H1 (cell line): ENCODE measurements around the gene SNRPA1. TPM values are rescaled to one million over a fixed set of nuclear protein-coding genes. Genes with fewer than 3 reads are reported as not detected.

Experiments
- CTCF ChIA-PET: fragments of 300-600 bp; sonication (Branson Sonifier 250); formaldehyde crosslinking; loops from one replicate; lab custom pipeline; 2021; ENCODE audit not compliant: partially characterized antibody; lab: Charles Lee
- POLR2A ChIA-PET: fragments of 300-600 bp; sonication (Branson Sonifier 250); formaldehyde crosslinking; loops from one replicate; lab custom pipeline; 2021; ENCODE audit warnings: inconsistent platforms; ENCODE audit not compliant: partially characterized antibody; lab: Charles Lee
- DNase-seq, 2 experiments: peaks; one replicate each; pipeline versions ENCODE4 v3.0.0 to v3.0.0-alpha.2; 2010 to 2022; ENCODE audit warnings: low spot score in 2 of 2, low read depth in 1 of 2, mixed read lengths in 1 of 2
- FAIRE-seq: peaks from 2 replicates; lab custom pipeline; 2011; peaks lifted over from hg19 to GRCh38; lab: Jason Lieb, UNC
- H2AFZ ChIP-seq: 2 replicates; pipeline ENCODE4 v1.8.1; 2012; ENCODE audit warnings: low read length, inconsistent platforms
- H2AK5ac ChIP-seq: 2 replicates; pipeline ENCODE4 v1.6.1; 2013; ENCODE audit warnings: low read depth, low read length
- H2BK120ac ChIP-seq: replicated peaks from 2 replicates; pipeline ENCODE3; 2013; ENCODE audit warnings: low read depth, low read length, inconsistent platforms
- H2BK12ac ChIP-seq: 2 replicates; pipeline ENCODE4 v1.6.1; 2013; ENCODE audit warnings: low read depth, low read length
- H2BK15ac ChIP-seq: 2 replicates; pipeline ENCODE4 v1.6.1; 2013; ENCODE audit warnings: low read length
- H2BK20ac ChIP-seq: 2 replicates; pipeline ENCODE4 v1.6.1; 2013; ENCODE audit warnings: low read length
- H2BK5ac ChIP-seq: 2 replicates; pipeline ENCODE4 v1.6.1; 2013; ENCODE audit warnings: low read depth, low read length
- H3K14ac ChIP-seq: 2 replicates; pipeline ENCODE4 v1.6.1; 2013; ENCODE audit warnings: inconsistent platforms; ENCODE audit not compliant: insufficient read length
- H3K18ac ChIP-seq: 2 replicates; pipeline ENCODE4 v1.6.1; 2013; ENCODE audit warnings: low read length; ENCODE audit errors: extremely low read depth
- H3K23ac ChIP-seq: 2 replicates; pipeline ENCODE4 v1.6.1; 2013; ENCODE audit warnings: inconsistent platforms; ENCODE audit not compliant: insufficient read length
- H3K23me2 ChIP-seq: 2 replicates; pipeline ENCODE4 v1.6.1; 2013; ENCODE audit warnings: low read depth, low read length
- H3K27ac ChIP-seq: 2 replicates; pipeline ENCODE4 v1.6.1; 2011; ENCODE audit warnings: low read depth, low read length, inconsistent platforms
- H3K27me3 ChIP-seq, 4 experiments: replicated peaks in 1 of 4; 1 replicate in 1 of 4; 2 replicates in 3 of 4; pipeline versions ENCODE4 v1.6.1 to v1.8.1; 2011 to 2013; ENCODE audit warnings: low read length in 3 of 4, mild to moderate bottlenecking in 3 of 4, inconsistent platforms in 2 of 4, mixed read lengths in 2 of 4, moderate library complexity in 1 of 4; ENCODE audit not compliant: control insufficient read depth in 3 of 4, insufficient read depth in 3 of 4; ENCODE audit errors: extremely low read depth in 1 of 4
- H3K36me3 ChIP-seq, 4 experiments: 2 replicates each; pipeline versions ENCODE4 v1.6.1 to v1.8.1; 2011 to 2013; ENCODE audit warnings: mild to moderate bottlenecking in 4 of 4, low read length in 3 of 4, moderate library complexity in 2 of 4, control low read depth in 1 of 4, inconsistent platforms in 1 of 4; ENCODE audit not compliant: insufficient read depth in 4 of 4, control insufficient read depth in 2 of 4
- H3K4ac ChIP-seq: replicated peaks from 2 replicates; pipeline ENCODE3; 2013; ENCODE audit warnings: low read length, low read depth, mixed read lengths, inconsistent platforms; ENCODE audit not compliant: insufficient read length
- H3K4me1 ChIP-seq, 4 experiments: replicated peaks in 1 of 4; 1 replicate in 1 of 4; 2 replicates in 3 of 4; pipeline versions ENCODE4 v1.6.1 to v1.8.1; 2011 to 2013; ENCODE audit warnings: low read length in 3 of 4, inconsistent platforms in 2 of 4, mixed read lengths in 1 of 4; ENCODE audit not compliant: insufficient read depth in 4 of 4, control insufficient read depth in 3 of 4
- H3K4me2 ChIP-seq, 2 experiments: 2 replicates each; pipeline versions ENCODE4 v1.6.1 to v1.8.1; 2011 to 2013; ENCODE audit warnings: low read depth in 2 of 2, low read length in 2 of 2, control low read depth in 1 of 2, inconsistent platforms in 1 of 2, mild to moderate bottlenecking in 1 of 2; ENCODE audit not compliant: insufficient read depth in 1 of 2
- H3K4me3 ChIP-seq, 4 experiments: fragments of 200-600, 300-600 bp in 1 of 4; sonication (generic), shearing (Covaris generic), sonication (Bioruptor Twin) in 1 of 4; 2 replicates each; pipeline versions ENCODE4 v1.5.1 to v1.8.1; 2011 to 2016; ENCODE audit warnings: low read length in 4 of 4, low read depth in 3 of 4, control low read depth in 2 of 4, inconsistent platforms in 2 of 4, mild to moderate bottlenecking in 2 of 4, mixed read lengths in 1 of 4, moderate library complexity in 1 of 4; ENCODE audit not compliant: insufficient read depth in 2 of 4; ENCODE audit errors: extremely low read depth in 1 of 4
- H3K56ac ChIP-seq: replicated peaks from 2 replicates; pipeline ENCODE3; 2013; ENCODE audit warnings: low read depth, mild to moderate bottlenecking, mixed read lengths, low read length, inconsistent platforms; ENCODE audit not compliant: insufficient read length
- H3K79me1 ChIP-seq: 2 replicates; pipeline ENCODE4 v1.6.1; 2013; ENCODE audit warnings: low read depth, low read length, control low read depth
- H3K79me2 ChIP-seq, 2 experiments: 2 replicates each; pipeline versions ENCODE4 v1.6.1 to v1.8.1; 2012 to 2013; ENCODE audit warnings: low read length in 2 of 2, mild to moderate bottlenecking in 2 of 2, inconsistent platforms in 1 of 2; ENCODE audit not compliant: insufficient read depth in 2 of 2, control insufficient read depth in 1 of 2
- H3K9ac ChIP-seq, 4 experiments: replicated peaks in 1 of 4; 1 replicate in 1 of 4; 2 replicates in 3 of 4; pipeline versions ENCODE4 v1.6.1 to v1.8.1; 2011 to 2013; ENCODE audit warnings: low read depth in 3 of 4, low read length in 3 of 4, control low read depth in 2 of 4, mild to moderate bottlenecking in 2 of 4, moderate library complexity in 2 of 4, inconsistent platforms in 1 of 4; ENCODE audit errors: extremely low read depth in 1 of 4
- H3K9me3 ChIP-seq, 2 experiments: 2 replicates each; pipeline versions ENCODE4 v1.6.1 to v1.8.1; 2012 to 2013; ENCODE audit warnings: mild to moderate bottlenecking in 2 of 2, moderate library complexity in 2 of 2, control low read depth in 1 of 2, inconsistent platforms in 1 of 2, low read depth in 1 of 2, low read length in 1 of 2, mixed read lengths in 1 of 2; ENCODE audit not compliant: insufficient read depth in 2 of 2
- H4K20me1 ChIP-seq, 2 experiments: replicated peaks in 1 of 2; 2 replicates each; pipeline versions ENCODE3 to v1.8.1; 2011 to 2013; ENCODE audit warnings: inconsistent platforms in 2 of 2, low read length in 2 of 2, mild to moderate bottlenecking in 1 of 2; ENCODE audit not compliant: insufficient read depth in 2 of 2, control insufficient read depth in 1 of 2
- H4K5ac ChIP-seq: 2 replicates; pipeline ENCODE4 v1.6.1; 2013; ENCODE audit warnings: low read length, low read depth, mixed read lengths, inconsistent platforms; ENCODE audit not compliant: insufficient read length
- H4K8ac ChIP-seq: 2 replicates; pipeline ENCODE4 v1.8.0; 2013; ENCODE audit warnings: mild to moderate bottlenecking, moderate library complexity, low read length, inconsistent platforms; ENCODE audit not compliant: insufficient read depth; ENCODE audit errors: extremely low read depth
- H4K91ac ChIP-seq: replicated peaks from 2 replicates; pipeline ENCODE3; 2013; ENCODE audit warnings: low read length, mixed read lengths, inconsistent platforms; ENCODE audit not compliant: insufficient read length
- ASH2L ChIP-seq: fragments of 200-600, 300-600 bp; sonication (generic); IDR thresholded peaks from one replicate; pipeline ENCODE4 v1.7.1; 2017; ENCODE audit warnings: low read length
- CTCF ChIP-seq, 3 experiments: IDR thresholded peaks; 1 replicate in 2 of 3; 2 replicates in 1 of 3; pipeline versions ENCODE4 v1.5.1 to v1.6.1; 2011; ENCODE audit warnings: low read length in 3 of 3, mild to moderate bottlenecking in 3 of 3, inconsistent platforms in 2 of 3, low read depth in 1 of 3, moderate library complexity in 1 of 3; ENCODE audit not compliant: insufficient read depth in 1 of 3; ENCODE audit errors: control extremely low read depth in 1 of 3
- EZH2 ChIP-seq: fragments of 200-600 bp; sonication (generic); IDR thresholded peaks from 2 replicates; pipeline ENCODE4 v1.7.1; 2012; ENCODE audit warnings: low read depth, mild to moderate bottlenecking, moderate library complexity, low read length, inconsistent platforms; ENCODE audit not compliant: severe bottlenecking
- GTF2F1 ChIP-seq: IDR thresholded peaks from 2 replicates; pipeline ENCODE4 v1.6.1; 2012; ENCODE audit warnings: low read depth, low read length, improper control_type of control experiment, borderline replicate concordance
- NANOG ChIP-seq: IDR thresholded peaks from 2 replicates; pipeline ENCODE4 v1.6.1; 2011; ENCODE audit warnings: low read length, low read depth, mild to moderate bottlenecking, inconsistent platforms; ENCODE audit not compliant: insufficient read depth, poor library complexity, severe bottlenecking
- PHF8 ChIP-seq: fragments of 200-600 bp; sonication (generic); conservative IDR thresholded peaks from 2 replicates; pipeline ENCODE4 v1.7.1; 2012; ENCODE audit warnings: low read depth, mild to moderate bottlenecking, inconsistent platforms, low read length, moderate library complexity
- SP1 ChIP-seq: IDR thresholded peaks from 2 replicates; pipeline ENCODE4 v1.6.1; 2011; ENCODE audit warnings: low read depth, low read length
- TBP ChIP-seq: IDR thresholded peaks from 2 replicates; pipeline ENCODE4 v1.6.1; 2011; ENCODE audit warnings: low read depth, low read length, improper control_type of control experiment
- TCF12 ChIP-seq: IDR thresholded peaks from 2 replicates; pipeline ENCODE4 v1.6.1; 2011; ENCODE audit warnings: low read depth, mild to moderate bottlenecking, low read length
- WGBS, 2 experiments: shearing (Covaris generic) in 1 of 2; methylation state at CpG; one replicate each; pipeline versions ENCODE4 v1.1.6 to v1.1.7; 2013 to 2015; ENCODE audit warnings: low lambda C conversion rate in 2 of 2, mixed read lengths in 2 of 2, inconsistent platforms in 1 of 2, low coverage in 1 of 2, missing lambda C conversion rate in 1 of 2; ENCODE audit not compliant: insufficient replicate concordance in 2 of 2, insufficient coverage in 1 of 2, insufficient read length in 1 of 2; ENCODE audit errors: extremely low coverage in 1 of 2, missing lambda C conversion rate in 1 of 2; 5-methylcytosine and 5-hydroxymethylcytosine counted together
- polyA plus RNA-seq, 7 experiments: library from polyadenylated mRNA; depleted of rRNA in 3 of 7; stranded (reverse) in 5 of 7; unstranded in 2 of 7; fragments of >200 nt in 5 of 7; fragments of 200-250 nt in 2 of 7; gene quantifications; 1 replicate in 5 of 7; 2 replicates in 1 of 7; 4 replicates in 1 of 7; pipeline versions ENCODE4 v1.2.1 to v1.2.3, GENCODE V29; 2011 to 2013; ENCODE audit warnings: missing spikeins in 2 of 7, mixed read lengths in 2 of 7
- total RNA-seq: library from RNA; stranded (reverse); fragmentation: NEBNext Ultra II Directional; extraction: Animal tissue kit (Norgen Biotek cat#: 25700); gene quantifications from 2 replicates; pipeline ENCODE4 v1.2.1, GENCODE V29; 2021

Gene SNRPA1
- total and polyA plus RNA-seq, 2 of the 8 experiments (the other 6 are each of a cell fraction or from before 2014, with no cell fraction given), result 140 to 221 TPM

GRCh38 chr15:101256757-101257156 lies 38.3 kb downstream of the SNRPA1 start:
- no peak overlapping the region for H2BK120ac ChIP-seq
- peaks cover 0 to 3% (median 0%) of the 10 kb centered on the region in 4 experiments; a peak in 3 of 7 replicates for H3K27me3 ChIP-seq
- no peak overlapping the region for H2BK5ac ChIP-seq
- H3K56ac ChIP-seq, result no peak overlapping the region
- peaks cover 2 to 13% (median 9%) of the 10 kb centered on the region in 4 experiments; a peak in 6 of 7 replicates for H3K4me1 ChIP-seq
- H3K27ac ChIP-seq, result no peak overlapping the region
- no peak overlapping the region for H4K5ac ChIP-seq
- CTCF ChIA-PET, result interaction anchor here (0.6 to 9.9 kb wide), 36 partner anchors 9 to 398 kb away, joined by 3 to 216 read pairs (median 4); partner anchors contain the start of gene SNRPA1
- H4K91ac ChIP-seq, result no peak overlapping the region
- H3K9ac ChIP-seq, result no peak overlapping the region
- no peak overlapping the region for H3K18ac ChIP-seq
- H4K20me1 ChIP-seq, result no peaks in the 10 kb centered on the region
- no peak overlapping the region for H3K4ac ChIP-seq
- POLR2A ChIA-PET, result interaction anchor here (0.9 kb wide), 1 partner anchor 18 kb away, joined by 3 read pairs; no protein-coding TSS in a partner anchor
- H3K79me2 ChIP-seq, result peaks cover 0 to 3% of the 10 kb centered on the region in 2 experiments; a peak in 1 of 4 replicates
- FAIRE-seq (no peak), DNase-seq (no peak)
- no peaks in the 10 kb centered on the region for H3K9me3 ChIP-seq
- H3K14ac ChIP-seq, result no peak overlapping the region
- H3K23me2 ChIP-seq, result peaks cover 4% of the 10 kb centered on the region
- H2AFZ ChIP-seq, result no peak overlapping the region
- H2AK5ac ChIP-seq, result no peak overlapping the region
- H2BK12ac ChIP-seq, result no peak overlapping the region
- H4K8ac ChIP-seq, result no peak overlapping the region
- no peak overlapping the region for H2BK20ac ChIP-seq
- H3K36me3 ChIP-seq, result no peaks in the 10 kb centered on the region
- no peaks in the 10 kb centered on the region for H3K79me1 ChIP-seq
- WGBS, 2 experiments, result 83% methylated on average over 6 of the region's 6 CpGs; no CpG with 5 or more reads in 1 of the 2 experiments
- H2BK15ac ChIP-seq, result no peak overlapping the region
- no peak overlapping the region for H3K4me2 ChIP-seq
- no peak overlapping the region for H3K23ac ChIP-seq
- H3K4me3 ChIP-seq, result no peak overlapping the region
- TF ChIP-seq ASH2L (no peak), CTCF (IDR thresholded peaks at IDR 0.05; ENCODE audit: control extremely low read depth in 1 of 3, insufficient read depth in 1 of 3, low read depth in 1 of 3, low read length in 3 of 3) (peak in 2 of 3 experiments; percentile 41 to 59; a peak in 3 of 4 replicates), SP1 (no peak), PHF8 (no peak), GTF2F1 (no peak), TBP (no peak), NANOG (no peak), TCF12 (no peak), EZH2 (no peak)
